22Rv1 (cell line): ENCODE results near the gene RPRD1A.

Experiments
- CTCF ChIP-seq: fragments of 450-650 bp; IDR thresholded peaks from 2 replicates; pipeline ENCODE4 v1.5.1; 2017; ENCODE audit warnings: mild to moderate bottlenecking
- ZFX ChIP-seq: fragments of 450-650 bp; IDR thresholded peaks from 2 replicates; pipeline ENCODE4 v1.6.1; 2017; ENCODE audit warnings: antibody characterized with exemption, borderline replicate concordance

GRCh38 chr18:36051760-36052159 is 15.6 kb downstream of the RPRD1A start:
- TF ChIP-seq CTCF (no peak), ZFX (no peak)
